DOHH2 (cell line): ENCODE measurements around the gene NEURL3.

Experiments used
- H3F3A ChIP-seq: fragments of 200-600 bp; sonication (generic), shearing (Covaris generic); 2 replicates; pipeline ENCODE4 v1.6.0; 2016; ENCODE audit warnings: antibody characterized with exemption, mild to moderate bottlenecking; ENCODE audit not compliant: control insufficient read depth, insufficient read depth
- H3K27ac ChIP-seq: fragments of 200-600 bp; sonication (generic); 2 replicates; pipeline ENCODE4 v1.5.1; 2014; ENCODE audit warnings: low read depth, mild to moderate bottlenecking, low read length, moderate library complexity
- H3K27me3 ChIP-seq: fragments of 200-600 bp; sonication (generic); 2 replicates; pipeline ENCODE4 v1.6.1; 2014; ENCODE audit warnings: mild to moderate bottlenecking, low read length, mixed read lengths; ENCODE audit not compliant: control insufficient read depth
- H3K36me3 ChIP-seq: fragments of 200-600 bp; sonication (generic); 2 replicates; pipeline ENCODE4 v1.6.1; 2014; ENCODE audit warnings: mild to moderate bottlenecking, low read length, moderate library complexity, mixed read lengths; ENCODE audit not compliant: control insufficient read depth
- H3K4me1 ChIP-seq: fragments of 200-600 bp; sonication (generic); 2 replicates; pipeline ENCODE4 v1.6.1; 2014; ENCODE audit warnings: mild to moderate bottlenecking, low read length, mixed read lengths; ENCODE audit not compliant: control insufficient read depth
- H3K4me2 ChIP-seq: fragments of 200-600 bp; sonication (generic); 2 replicates; pipeline ENCODE4 v1.6.0; 2014; ENCODE audit warnings: mild to moderate bottlenecking, low read length, moderate library complexity
- H3K4me3 ChIP-seq: fragments of 200-600 bp; sonication (generic); 2 replicates; pipeline ENCODE4 v1.5.1; 2014; ENCODE audit warnings: mild to moderate bottlenecking, low read length, mixed read lengths
- H3K79me2 ChIP-seq: fragments of 200-600 bp; sonication (generic); 2 replicates; pipeline ENCODE4 v1.6.1; 2014; ENCODE audit warnings: mild to moderate bottlenecking, low read length, mixed read lengths; ENCODE audit not compliant: control insufficient read depth
- H3K9me2 ChIP-seq: fragments of 200-600 bp; sonication (generic); replicated peaks from 2 replicates; pipeline ENCODE4 v1.6.1; 2014; ENCODE audit warnings: mild to moderate bottlenecking, low read length, mixed read lengths; ENCODE audit not compliant: control insufficient read depth
- H3K9me3 ChIP-seq: fragments of 200-600 bp; sonication (generic); 2 replicates; pipeline ENCODE4 v1.6.1; 2014; ENCODE audit warnings: antibody characterized with exemption, low read length, mixed read lengths; ENCODE audit not compliant: control insufficient read depth, insufficient read depth
- H4K20me1 ChIP-seq: fragments of 200-600 bp; sonication (generic); 2 replicates; pipeline ENCODE4 v1.6.0; 2014; ENCODE audit warnings: low read depth, mild to moderate bottlenecking, antibody characterized with exemption, low read length, moderate library complexity; ENCODE audit not compliant: control insufficient read depth, insufficient read depth
- CTCF ChIP-seq: fragments of 200-600 bp; sonication (generic); IDR thresholded peaks from one replicate; pipeline ENCODE4 v1.5.1; 2014; ENCODE audit warnings: antibody characterized with exemption, mild to moderate bottlenecking, low read depth, low read length; ENCODE audit not compliant: poor library complexity, severe bottlenecking
- EZH2phosphoT487 ChIP-seq: fragments of 200-600 bp; sonication (generic); IDR thresholded peaks from 2 replicates; pipeline ENCODE4 v1.6.1; 2017; ENCODE audit warnings: borderline replicate concordance, mild to moderate bottlenecking, antibody characterized with exemption, low read length, moderate library complexity, mixed read lengths

The NEURL3 gene

GRCh38 chr2:96531872-96532505 lies 26.8 kb upstream of the NEURL3 start:
- Histone ChIP-seq H3F3A (no peaks in the 10 kb centered on the region), H3K27me3 (peaks cover 80% of the 10 kb centered on the region), H3K27ac (no peak overlapping the region), H3K36me3 (no peaks in the 10 kb centered on the region), H3K4me2 (no peak overlapping the region), H4K20me1 (no peaks in the 10 kb centered on the region), H3K9me2 (no peaks in the 10 kb centered on the region), H3K9me3 (no peaks in the 10 kb centered on the region), H3K4me3 (no peak overlapping the region), H3K4me1 (peaks cover 5% of the 10 kb centered on the region; the same call in 1 of the 2 replicates), H3K79me2 (no peaks in the 10 kb centered on the region)
- TF ChIP-seq CTCF (no peak), EZH2phosphoT487 (no peak)

- Histone ChIP-seq H3K9me3 (no peaks in the 10 kb centered on the region), H3K4me1 (peaks cover 5% of the 10 kb centered on the region; the same call in 1 of the 2 replicates), H3F3A (no peaks in the 10 kb centered on the region), H4K20me1 (no peaks in the 10 kb centered on the region), H3K4me3 (no peak overlapping the region), H3K79me2 (no peaks in the 10 kb centered on the region), H3K27ac (no peak overlapping the region), H3K4me2 (no peak overlapping the region), H3K36me3 (no peaks in the 10 kb centered on the region), H3K9me2 (no peaks in the 10 kb centered on the region), H3K27me3 (peaks cover 86% of the 10 kb centered on the region)
- TF ChIP-seq CTCF, result no peak
- no peak for TF ChIP-seq EZH2phosphoT487
These were observed 26.2 kb upstream of the NEURL3 start for GRCh38 chr2:96531366-96531765.

GRCh38 chr2:96530474-96531357 lies 25.6 kb upstream of the NEURL3 start:
- Histone ChIP-seq H3K79me2 (no peaks in the 10 kb centered on the region), H3K27me3 (peaks cover 93% of the 10 kb centered on the region), H3K9me3 (no peaks in the 10 kb centered on the region), H3K9me2 (no peaks in the 10 kb centered on the region), H3F3A (no peaks in the 10 kb centered on the region), H3K4me1 (peaks cover 5% of the 10 kb centered on the region; the same call in 1 of the 2 replicates), H3K36me3 (no peaks in the 10 kb centered on the region), H4K20me1 (no peaks in the 10 kb centered on the region), H3K4me2 (no peak overlapping the region), H3K27ac (no peak overlapping the region), H3K4me3 (no peak overlapping the region)
- TF ChIP-seq EZH2phosphoT487, result no peak
- no peak for TF ChIP-seq CTCF
